Epithelial cell of esophagus (primary cell): ENCODE measurements around the gene SORCS1.

Source experiments
- DNase-seq: peaks from one replicate; pipeline ENCODE4 v3.0.0; 2010; ENCODE audit warnings: low read depth
- H3K4me3 ChIP-seq: 2 replicates; pipeline ENCODE4 v1.5.1; 2011; ENCODE audit warnings: mild to moderate bottlenecking, low read length, control low read depth
- TF ChIP-seq, protein P1 (sequence below): IDR thresholded peaks from 2 replicates; pipeline ENCODE4 v1.5.1; 2011; ENCODE audit warnings: low read depth, mild to moderate bottlenecking, low read length, control low read depth, inconsistent platforms; ENCODE audit not compliant: insufficient read depth; ENCODE audit errors: missing control alignments

The SORCS1 gene

GRCh38 chr10:106711313-106711906 lies 453.1 kb downstream of the SORCS1 start:
- H3K4me3 ChIP-seq, result no peak overlapping the region
- peak; percentile 36 for DNase-seq
- TF ChIP-seq, protein P1, sequence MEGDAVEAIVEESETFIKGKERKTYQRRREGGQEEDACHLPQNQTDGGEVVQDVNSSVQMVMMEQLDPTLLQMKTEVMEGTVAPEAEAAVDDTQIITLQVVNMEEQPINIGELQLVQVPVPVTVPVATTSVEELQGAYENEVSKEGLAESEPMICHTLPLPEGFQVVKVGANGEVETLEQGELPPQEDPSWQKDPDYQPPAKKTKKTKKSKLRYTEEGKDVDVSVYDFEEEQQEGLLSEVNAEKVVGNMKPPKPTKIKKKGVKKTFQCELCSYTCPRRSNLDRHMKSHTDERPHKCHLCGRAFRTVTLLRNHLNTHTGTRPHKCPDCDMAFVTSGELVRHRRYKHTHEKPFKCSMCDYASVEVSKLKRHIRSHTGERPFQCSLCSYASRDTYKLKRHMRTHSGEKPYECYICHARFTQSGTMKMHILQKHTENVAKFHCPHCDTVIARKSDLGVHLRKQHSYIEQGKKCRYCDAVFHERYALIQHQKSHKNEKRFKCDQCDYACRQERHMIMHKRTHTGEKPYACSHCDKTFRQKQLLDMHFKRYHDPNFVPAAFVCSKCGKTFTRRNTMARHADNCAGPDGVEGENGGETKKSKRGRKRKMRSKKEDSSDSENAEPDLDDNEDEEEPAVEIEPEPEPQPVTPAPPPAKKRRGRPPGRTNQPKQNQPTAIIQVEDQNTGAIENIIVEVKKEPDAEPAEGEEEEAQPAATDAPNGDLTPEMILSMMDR, result peak; percentile 65

- H3K4me3 ChIP-seq, result no peak overlapping the region
- DNase-seq, result no peak
- TF ChIP-seq, protein P1, result no peak
These were observed 456.0 kb downstream of the SORCS1 start for GRCh38 chr10:106708506-106708905.

DNA sequence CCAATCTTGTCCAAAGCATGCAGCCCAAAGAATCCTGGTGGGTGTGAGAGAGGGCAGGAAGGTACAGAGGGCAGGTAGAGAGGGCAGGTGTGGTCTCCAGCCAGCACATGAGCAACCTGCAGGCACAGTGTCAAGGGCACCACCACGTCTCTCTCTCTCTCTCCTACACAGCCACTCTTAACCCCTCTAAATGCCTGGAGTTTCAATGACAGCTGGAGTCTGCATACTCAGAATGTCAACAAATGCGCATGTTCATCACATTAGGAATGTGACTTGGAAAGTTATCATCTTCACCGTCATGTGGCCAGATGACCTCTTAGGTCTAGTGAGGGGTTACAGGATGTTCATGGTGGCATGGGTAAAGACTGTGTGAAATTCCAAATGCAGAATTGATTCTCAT lies 456.8 kb downstream of the SORCS1 start:
- TF ChIP-seq, protein P1, result no peak
- H3K4me3 ChIP-seq, result no peak overlapping the region
- no peak for DNase-seq

GRCh38 chr10:106706127-106706526 lies 458.4 kb downstream of the SORCS1 start:
- no peak overlapping the region for H3K4me3 ChIP-seq
- TF ChIP-seq, protein P1, result no peak
- DNase-seq, result no peak

DNA sequence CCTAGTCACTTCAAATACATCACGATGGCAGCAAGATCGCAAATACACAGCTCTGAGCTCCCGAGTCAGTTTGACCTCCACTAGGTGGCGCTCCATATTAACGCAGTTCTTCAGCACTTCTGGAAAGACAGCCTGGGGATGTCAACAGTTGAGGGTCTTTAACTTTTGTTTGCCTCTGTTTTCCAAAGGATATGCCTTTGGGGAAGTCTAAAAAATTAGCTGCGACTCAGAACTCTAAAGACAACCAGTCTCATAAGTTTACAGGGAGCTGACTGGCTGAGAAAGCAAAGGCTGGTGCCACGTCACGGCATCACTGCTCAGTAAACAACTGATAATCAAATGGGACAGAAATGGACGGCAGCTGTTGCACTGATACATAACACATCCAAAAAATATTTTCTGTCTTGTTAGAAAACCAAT lies 458.8 kb downstream of the SORCS1 start:
- peak; percentile 68 for DNase-seq

DNA sequence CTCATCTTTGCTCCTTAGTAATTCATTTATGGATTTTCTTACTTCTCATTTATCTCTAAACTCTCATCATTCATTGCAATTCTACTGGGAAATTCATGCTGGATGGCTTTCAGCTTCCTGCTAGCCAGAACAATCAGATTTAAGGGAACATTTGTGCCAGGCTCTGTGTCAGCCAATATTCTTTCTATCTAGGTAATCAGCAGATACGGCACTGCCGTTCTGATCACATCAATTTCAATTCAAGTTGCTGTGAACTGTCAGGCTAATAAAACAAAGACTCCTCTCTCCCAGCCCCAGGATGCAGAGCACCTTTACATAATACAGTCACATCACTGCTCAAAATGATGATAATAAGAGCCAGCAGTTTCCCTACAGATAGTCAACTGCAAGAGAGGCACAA lies 468.3 kb downstream of the SORCS1 start:
- TF ChIP-seq, protein P1, result no peak
- H3K4me3 ChIP-seq, result no peak overlapping the region
- DNase-seq, result no peak

More for the DNA sequence above, 458.8 kb downstream of the SORCS1 start:
- H3K4me3 ChIP-seq, result no peak overlapping the region
- TF ChIP-seq, protein P1, result peak; percentile 82

DNA sequence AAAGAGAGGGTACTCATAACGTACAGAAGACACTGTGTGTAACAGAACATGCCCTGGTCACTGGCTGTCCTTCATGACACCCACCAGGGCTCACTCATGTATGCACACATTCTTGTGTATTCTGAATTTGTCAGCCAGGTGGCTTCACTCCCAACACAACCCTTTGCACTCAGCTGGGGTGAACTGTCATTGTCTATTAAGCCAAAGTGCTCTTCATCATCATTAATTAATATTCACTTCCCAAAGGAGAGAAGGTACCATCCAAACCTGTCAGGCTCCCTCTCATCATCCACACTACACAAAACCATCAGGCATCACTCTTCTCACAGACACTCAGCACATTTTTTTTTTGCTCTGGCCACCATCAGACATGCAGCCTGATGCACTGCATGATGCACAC lies 469.8 kb downstream of the SORCS1 start:
- DNase-seq, result no peak
- H3K4me3 ChIP-seq, result no peak overlapping the region
- TF ChIP-seq, protein P1, result no peak
